ENCODE data around the gene PSMB3. TPM values are rescaled to one million over a fixed set of nuclear protein-coding genes. Genes with fewer than 3 reads are reported as not detected.

The PSMB3 gene
- total and polyA plus RNA-seq, 5 donors from 2014 or later = 107 to 589 (median 492) TPM

DNA sequence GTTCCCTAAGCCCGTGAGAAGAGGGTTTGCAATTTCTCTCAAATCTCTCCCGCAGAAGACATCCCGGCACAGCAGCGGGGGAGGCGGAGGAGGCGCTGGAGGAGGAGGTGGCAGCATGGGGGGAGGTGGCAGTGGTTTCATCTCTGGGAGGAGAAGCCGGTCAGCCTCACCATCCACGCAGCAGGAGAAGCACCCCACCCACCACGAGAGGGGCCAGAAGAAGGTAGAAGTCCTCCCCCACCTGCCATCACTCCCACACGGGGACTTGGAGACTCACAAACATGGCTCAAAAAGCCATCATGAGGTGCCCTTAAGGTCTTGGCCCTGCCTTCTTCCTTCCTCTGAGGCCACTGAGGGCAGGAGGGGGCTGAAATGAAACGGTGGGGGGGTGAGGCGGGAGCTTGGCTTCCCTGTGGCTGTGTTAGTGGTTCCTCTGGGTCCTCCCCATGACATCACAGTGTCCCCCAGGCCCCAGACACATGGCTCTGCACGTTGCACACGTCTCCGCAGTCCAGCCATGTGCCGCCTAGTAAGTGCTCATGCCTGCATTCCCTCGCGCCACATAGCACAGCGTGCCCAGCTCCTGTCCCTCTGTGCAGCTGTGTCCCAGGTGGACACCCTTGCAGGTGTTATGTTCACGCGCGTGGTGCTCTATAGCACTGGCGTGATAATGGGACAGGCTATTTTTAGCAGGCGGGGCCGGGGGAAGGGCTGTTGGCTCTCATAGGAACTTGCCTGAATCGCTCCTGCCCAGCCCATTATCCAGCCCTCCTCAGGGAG is 40.6 kb upstream of the PSMB3 start:
- DNase-seq (no peak), ATAC-seq (ENCODE audit: low read depth in 2 of 2) (no peak)
- H3K9me3 ChIP-seq (ENCODE audit: control insufficient read depth in 2 of 2, low read length in 2 of 2) = no peaks in the 10 kb centered on the region
- no peak overlapping the region for H3K4me3 ChIP-seq (ENCODE audit: low read depth, low read length)
- H3K27ac ChIP-seq (ENCODE audit: insufficient read depth, low read length, poor library complexity, severe bottlenecking) = no peak overlapping the region
- H3K36me3 Mint-ChIP-seq = peaks cover 42% of the 10 kb centered on the region
- H3K27me3 ChIP-seq (ENCODE audit: control insufficient read depth, insufficient read depth, low read length) = no peaks in the 10 kb centered on the region
- H3K4me1 Mint-ChIP-seq = peaks cover 5 to 60% (median 33%) of the 10 kb centered on the region in 4 donors
- H3K4me1 ChIP-seq (ENCODE audit: control insufficient read depth, insufficient read depth, low read length, poor library complexity, severe bottlenecking) = peaks cover 16% of the 10 kb centered on the region
- peaks cover 87% of the 10 kb centered on the region for H3K36me3 ChIP-seq (ENCODE audit: control insufficient read depth, insufficient read depth, low read length)
- peaks cover 0 to 2% (median 0%) of the 10 kb centered on the region in 7 donors for H3K9me3 Mint-ChIP-seq
- H3K27me3 Mint-ChIP-seq = no peaks in the 10 kb centered on the region
- peak overlapping the region in 1 of 3 donors; percentile 46 for H3K27ac Mint-ChIP-seq
- peak overlapping the region in 1 of 4 donors; percentile 38 for H3K4me3 Mint-ChIP-seq

DNA sequence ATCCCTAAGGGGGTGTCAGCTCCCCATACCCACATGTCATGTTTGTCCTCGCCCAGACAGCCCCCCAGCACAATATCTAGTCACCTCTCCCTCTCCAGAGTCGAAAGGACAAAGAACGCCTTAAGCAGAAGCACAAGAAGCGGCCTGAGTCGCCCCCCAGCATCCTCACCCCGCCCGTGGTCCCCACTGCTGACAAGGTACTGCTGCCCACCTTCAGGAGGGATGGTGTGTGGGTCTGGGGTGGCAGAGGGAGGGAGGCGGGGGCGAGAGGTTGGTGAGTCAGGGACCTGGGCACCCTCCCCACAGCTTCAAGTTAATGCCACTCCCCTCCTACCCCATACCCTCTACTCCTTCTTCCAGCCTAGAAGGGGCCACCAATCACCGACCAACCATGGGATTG is 39.9 kb upstream of the PSMB3 start:
- Histone ChIP-seq H3K36me3 (ENCODE audit: control insufficient read depth, insufficient read depth, low read length) (peaks cover 93% of the 10 kb centered on the region), H3K27me3 (ENCODE audit: control insufficient read depth, insufficient read depth, low read length) (no peaks in the 10 kb centered on the region), H3K4me1 (ENCODE audit: control insufficient read depth, insufficient read depth, low read length, poor library complexity, severe bottlenecking) (peaks cover 10% of the 10 kb centered on the region), H3K4me3 (ENCODE audit: low read depth, low read length) (no peak overlapping the region), H3K27ac (ENCODE audit: insufficient read depth, low read length, poor library complexity, severe bottlenecking) (no peak overlapping the region), H3K9me3 (ENCODE audit: control insufficient read depth in 2 of 2, low read length in 2 of 2) (no peaks in the 10 kb centered on the region)
- H3K36me3 Mint-ChIP-seq = peaks cover 45% of the 10 kb centered on the region
- peaks cover 5 to 54% (median 28%) of the 10 kb centered on the region in 4 donors for H3K4me1 Mint-ChIP-seq
- H3K27ac Mint-ChIP-seq = no peak overlapping the region
- H3K4me3 Mint-ChIP-seq = no peak overlapping the region
- ATAC-seq (ENCODE audit: low read depth in 2 of 2) (no peak), DNase-seq (no peak)
- no peaks in the 10 kb centered on the region for H3K27me3 Mint-ChIP-seq
- peaks cover 0 to 2% (median 0%) of the 10 kb centered on the region in 7 donors for H3K9me3 Mint-ChIP-seq

DNA sequence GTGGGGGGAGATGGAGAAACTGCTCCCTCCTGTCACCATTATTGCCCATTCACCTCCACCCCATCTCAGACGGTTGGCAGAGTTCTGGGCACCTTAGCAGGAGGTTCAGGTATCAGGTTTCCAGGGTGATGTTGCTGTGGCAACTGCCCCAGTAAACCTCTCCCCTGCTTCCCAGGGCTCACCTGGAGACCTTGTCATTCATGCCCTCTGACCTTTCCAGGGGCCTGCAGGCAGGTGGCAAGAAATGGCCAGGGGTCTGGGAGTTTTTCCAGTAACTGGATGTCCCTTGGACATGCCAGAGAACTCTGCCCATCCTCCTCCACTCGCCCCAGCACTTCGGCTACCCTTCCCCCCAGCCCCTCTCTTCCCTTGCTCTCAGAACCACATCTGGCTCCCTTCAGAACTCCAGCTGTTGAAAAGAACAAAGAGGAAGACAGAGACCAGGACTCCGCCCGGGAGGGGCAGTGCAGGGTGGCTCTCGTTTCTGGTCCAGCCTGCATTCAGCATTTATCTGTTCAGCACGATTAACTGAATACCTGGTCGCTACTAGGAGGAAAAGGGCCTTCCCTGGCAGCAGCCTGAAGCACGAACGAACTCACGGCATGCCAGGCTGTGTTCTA is 39.0 kb upstream of the PSMB3 start:
- Histone ChIP-seq H3K27me3 (ENCODE audit: control insufficient read depth, insufficient read depth, low read length) (no peaks in the 10 kb centered on the region), H3K36me3 (ENCODE audit: control insufficient read depth, insufficient read depth, low read length) (peaks cover 93% of the 10 kb centered on the region), H3K4me1 (ENCODE audit: control insufficient read depth, insufficient read depth, low read length, poor library complexity, severe bottlenecking) (peaks cover 4% of the 10 kb centered on the region), H3K9me3 (ENCODE audit: control insufficient read depth in 2 of 2, low read length in 2 of 2) (no peaks in the 10 kb centered on the region), H3K27ac (ENCODE audit: insufficient read depth, low read length, poor library complexity, severe bottlenecking) (no peak overlapping the region), H3K4me3 (ENCODE audit: low read depth, low read length) (no peak overlapping the region)
- Mint-ChIP-seq H3K4me1 (peaks cover 5 to 45% (median 23%) of the 10 kb centered on the region in 4 donors), H3K9me3 (no peaks in the 10 kb centered on the region), H3K36me3 (peaks cover 42% of the 10 kb centered on the region), H3K27me3 (no peaks in the 10 kb centered on the region), H3K27ac (no peak overlapping the region), H3K4me3 (no peak overlapping the region)
- ATAC-seq (ENCODE audit: low read depth in 2 of 2) (no peak), DNase-seq (no peak)

DNA sequence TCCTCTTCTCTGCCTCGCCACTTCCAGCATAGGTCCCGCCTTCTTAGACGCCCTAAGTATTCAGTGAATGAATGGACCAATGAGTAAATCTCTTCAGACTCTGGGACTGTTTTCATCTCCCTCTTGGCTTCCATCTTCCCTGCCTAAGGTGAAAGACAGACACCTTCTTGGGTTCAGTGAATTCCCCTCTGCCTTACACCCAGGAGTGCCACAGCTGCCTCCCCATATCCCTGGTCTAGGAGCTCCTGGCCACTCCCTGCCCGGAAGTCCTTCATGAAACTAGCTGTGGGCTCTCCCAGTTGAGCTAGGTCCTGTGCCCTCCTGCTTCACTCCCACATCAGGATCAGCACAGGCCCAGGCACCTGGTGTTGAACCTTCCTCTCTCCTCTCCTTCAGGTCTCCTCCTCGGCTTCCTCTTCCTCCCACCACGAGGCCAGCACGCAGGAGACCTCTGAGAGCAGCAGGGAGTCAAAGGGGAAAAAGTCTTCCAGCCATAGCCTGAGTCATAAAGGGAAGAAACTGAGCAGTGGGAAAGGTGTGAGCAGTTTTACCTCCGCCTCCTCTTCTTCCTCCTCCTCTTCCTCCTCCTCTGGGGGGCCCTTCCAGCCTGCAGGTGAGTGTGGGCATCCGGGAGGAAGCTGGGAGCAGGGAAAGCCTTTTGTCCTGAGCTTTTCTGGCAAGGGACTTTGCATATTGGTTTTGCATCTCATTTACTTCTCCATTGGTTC is 37.2 kb upstream of the PSMB3 start:
- peak overlapping the region in 1 of 4 donors; percentile 15 for H3K4me3 Mint-ChIP-seq
- Histone ChIP-seq H3K27ac (ENCODE audit: insufficient read depth, low read length, poor library complexity, severe bottlenecking) (no peak overlapping the region), H3K27me3 (ENCODE audit: control insufficient read depth, insufficient read depth, low read length) (no peaks in the 10 kb centered on the region)

DNA sequence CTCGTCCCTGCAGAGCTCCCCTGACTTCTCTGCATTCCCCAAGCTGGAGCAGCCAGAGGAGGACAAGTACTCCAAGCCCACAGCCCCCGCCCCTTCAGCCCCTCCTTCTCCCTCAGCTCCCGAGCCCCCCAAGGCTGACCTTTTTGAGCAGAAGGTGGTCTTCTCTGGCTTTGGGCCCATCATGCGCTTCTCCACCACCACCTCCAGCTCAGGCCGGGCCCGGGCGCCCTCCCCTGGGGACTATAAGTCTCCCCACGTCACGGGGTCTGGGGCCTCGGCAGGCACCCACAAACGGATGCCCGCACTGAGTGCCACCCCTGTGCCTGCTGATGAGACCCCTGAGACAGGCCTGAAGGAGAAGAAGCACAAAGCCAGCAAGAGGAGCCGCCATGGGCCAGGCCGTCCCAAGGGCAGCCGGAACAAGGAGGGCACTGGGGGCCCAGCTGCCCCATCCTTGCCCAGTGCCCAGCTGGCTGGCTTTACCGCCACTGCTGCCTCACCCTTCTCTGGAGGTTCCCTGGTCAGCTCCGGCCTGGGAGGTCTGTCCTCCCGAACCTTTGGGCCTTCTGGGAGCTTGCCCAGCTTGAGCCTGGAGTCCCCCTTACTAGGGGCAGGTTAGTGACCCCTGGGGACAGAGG is 36.1 kb upstream of the PSMB3 start:
- no peak for ATAC-seq (ENCODE audit: low read depth in 2 of 2)

More for the DNA sequence above, 37.2 kb upstream of the PSMB3 start:
- DNase-seq (no peak), ATAC-seq (ENCODE audit: low read depth in 2 of 2) (no peak)
- Mint-ChIP-seq H3K9me3 (no peaks in the 10 kb centered on the region), H3K36me3 (peaks cover 36% of the 10 kb centered on the region), H3K4me1 (peaks cover 0 to 38% (median 12%) of the 10 kb centered on the region in 4 donors), H3K27me3 (no peaks in the 10 kb centered on the region), H3K27ac (peak overlapping the region in 2 of 3 donors; percentile 55)
- no peaks in the 10 kb centered on the region for H3K9me3 ChIP-seq (ENCODE audit: control insufficient read depth in 2 of 2, low read length in 2 of 2)
- H3K36me3 ChIP-seq (ENCODE audit: control insufficient read depth, insufficient read depth, low read length) = peaks cover 82% of the 10 kb centered on the region
- H3K4me1 ChIP-seq (ENCODE audit: control insufficient read depth, insufficient read depth, low read length, poor library complexity, severe bottlenecking) = no peaks in the 10 kb centered on the region
- H3K4me3 ChIP-seq (ENCODE audit: low read depth, low read length) = no peak overlapping the region

DNA sequence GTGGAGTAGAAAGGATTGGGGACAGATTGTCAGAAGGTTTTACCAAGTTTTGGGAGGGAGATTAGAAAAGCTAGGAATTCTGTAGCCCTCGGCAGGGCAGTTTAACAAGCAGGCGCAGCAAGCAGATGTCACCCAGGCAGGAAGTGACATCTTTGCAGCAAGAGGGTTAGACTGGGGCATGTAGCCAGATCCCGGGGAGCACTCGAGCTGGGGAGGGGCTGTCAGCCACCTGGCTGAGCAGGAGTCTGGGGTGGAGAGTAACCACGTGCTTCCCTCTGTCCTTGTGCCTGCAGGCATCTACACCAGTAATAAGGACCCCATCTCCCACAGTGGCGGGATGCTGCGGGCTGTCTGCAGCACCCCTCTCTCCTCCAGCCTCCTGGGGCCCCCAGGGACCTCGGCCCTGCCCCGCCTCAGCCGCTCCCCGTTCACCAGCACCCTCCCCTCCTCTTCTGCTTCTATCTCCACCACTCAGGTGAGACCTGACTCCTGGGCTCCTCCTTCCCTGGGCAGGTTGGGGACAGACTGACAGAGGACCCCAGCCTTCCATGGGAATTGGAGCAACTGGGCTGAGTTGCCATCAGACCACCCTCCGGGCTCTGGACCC is 35.3 kb upstream of the PSMB3 start:
- H3K27ac Mint-ChIP-seq = peak overlapping the region in 1 of 3 donors; percentile 49
- peaks cover 0 to 32% (median 16%) of the 10 kb centered on the region in 4 donors for H3K4me1 Mint-ChIP-seq
- H3K27me3 ChIP-seq (ENCODE audit: control insufficient read depth, insufficient read depth, low read length) = no peaks in the 10 kb centered on the region
- H3K36me3 Mint-ChIP-seq = peaks cover 33% of the 10 kb centered on the region
- H3K27me3 Mint-ChIP-seq = no peaks in the 10 kb centered on the region
- no peak overlapping the region for H3K27ac ChIP-seq (ENCODE audit: insufficient read depth, low read length, poor library complexity, severe bottlenecking)
- H3K36me3 ChIP-seq (ENCODE audit: control insufficient read depth, insufficient read depth, low read length) = peaks cover 79% of the 10 kb centered on the region
- no peaks in the 10 kb centered on the region for H3K9me3 ChIP-seq (ENCODE audit: control insufficient read depth in 2 of 2, low read length in 2 of 2)
- ATAC-seq (ENCODE audit: low read depth in 2 of 2) = no peak
- no peaks in the 10 kb centered on the region for H3K4me1 ChIP-seq (ENCODE audit: control insufficient read depth, insufficient read depth, low read length, poor library complexity, severe bottlenecking)
- no peak for DNase-seq
- no peaks in the 10 kb centered on the region for H3K9me3 Mint-ChIP-seq
- no peak overlapping the region for H3K4me3 Mint-ChIP-seq
- H3K4me3 ChIP-seq (ENCODE audit: low read depth, low read length) = no peak overlapping the region

More for the DNA sequence above, 36.1 kb upstream of the PSMB3 start:
- Mint-ChIP-seq H3K9me3 (no peaks in the 10 kb centered on the region), H3K4me3 (no peak overlapping the region), H3K36me3 (peaks cover 35% of the 10 kb centered on the region), H3K27me3 (no peaks in the 10 kb centered on the region), H3K4me1 (peaks cover 0 to 38% (median 16%) of the 10 kb centered on the region in 4 donors), H3K27ac (no peak overlapping the region)
- Histone ChIP-seq H3K9me3 (ENCODE audit: control insufficient read depth in 2 of 2, low read length in 2 of 2) (no peaks in the 10 kb centered on the region), H3K36me3 (ENCODE audit: control insufficient read depth, insufficient read depth, low read length) (peaks cover 82% of the 10 kb centered on the region), H3K27ac (ENCODE audit: insufficient read depth, low read length, poor library complexity, severe bottlenecking) (no peak overlapping the region), H3K4me1 (ENCODE audit: control insufficient read depth, insufficient read depth, low read length, poor library complexity, severe bottlenecking) (no peaks in the 10 kb centered on the region), H3K4me3 (ENCODE audit: low read depth, low read length) (no peak overlapping the region), H3K27me3 (ENCODE audit: control insufficient read depth, insufficient read depth, low read length) (no peaks in the 10 kb centered on the region)
- no peak for DNase-seq

DNA sequence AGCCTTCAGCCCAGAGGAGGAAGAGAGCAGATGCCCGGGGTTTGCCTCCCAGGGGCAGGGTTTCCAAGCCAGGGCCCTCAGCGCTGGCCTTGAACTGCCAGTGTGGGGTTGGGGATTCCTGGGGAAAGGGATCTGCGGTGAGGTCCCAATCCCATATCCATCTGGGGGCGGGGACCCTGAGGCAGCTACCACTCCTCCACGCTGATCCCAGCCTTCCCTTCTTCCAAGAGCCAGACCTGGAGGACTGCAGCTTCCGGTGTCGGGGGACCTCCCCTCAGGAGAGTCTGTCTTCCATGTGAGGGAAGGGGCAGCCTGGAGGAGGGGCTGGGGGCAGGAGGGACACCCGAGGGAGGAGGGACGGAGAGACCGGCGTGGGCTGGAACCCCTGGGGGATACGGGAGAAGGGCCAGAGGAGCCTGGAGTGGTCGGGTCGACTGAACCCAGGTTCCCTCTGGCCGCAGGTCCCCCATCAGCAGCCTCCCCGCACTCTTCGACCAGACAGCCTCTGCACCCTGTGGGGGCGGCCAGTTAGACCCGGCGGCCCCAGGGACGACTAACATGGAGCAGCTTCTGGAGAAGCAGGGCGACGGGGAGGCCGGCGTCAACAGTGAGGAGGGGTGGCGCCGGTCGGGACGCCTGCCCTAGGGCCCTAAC is 33.1 kb upstream of the PSMB3 start:
- H3K27me3 ChIP-seq (ENCODE audit: control insufficient read depth, insufficient read depth, low read length) = no peaks in the 10 kb centered on the region
- Mint-ChIP-seq H3K27me3 (no peaks in the 10 kb centered on the region), H3K4me3 (no peak overlapping the region), H3K4me1 (peaks cover 0 to 37% (median 13%) of the 10 kb centered on the region in 4 donors), H3K27ac (no peak overlapping the region), H3K9me3 (no peaks in the 10 kb centered on the region), H3K36me3 (peaks cover 32% of the 10 kb centered on the region)
- no peaks in the 10 kb centered on the region for H3K9me3 ChIP-seq (ENCODE audit: control insufficient read depth in 2 of 2, low read length in 2 of 2)
- H3K27ac ChIP-seq (ENCODE audit: insufficient read depth, low read length, poor library complexity, severe bottlenecking) = no peak overlapping the region
- H3K36me3 ChIP-seq (ENCODE audit: control insufficient read depth, insufficient read depth, low read length) = peaks cover 73% of the 10 kb centered on the region
- H3K4me1 ChIP-seq (ENCODE audit: control insufficient read depth, insufficient read depth, low read length, poor library complexity, severe bottlenecking) = no peaks in the 10 kb centered on the region
- H3K4me3 ChIP-seq (ENCODE audit: low read depth, low read length) = no peak overlapping the region
- DNase-seq = no peak
- no peak for ATAC-seq (ENCODE audit: low read depth in 2 of 2)
